HG02943 (cell line): ENCODE results near the gene MANSC1.

ENCODE experiments used
- ATAC-seq: cut with Tn5 transposase; IDR thresholded peaks from one replicate; pipeline ENCODE4 v1.9.1; 2021; ENCODE audit warnings: mild to moderate bottlenecking, low read depth, moderate library complexity; ENCODE audit not compliant: unreplicated experiment

MANSC1 gene

GRCh38 chr12:12349711-12350665 is at the start of gene MANSC1:
TSS of gene MANSC1 (minus strand) at chr12:12350242. CDS start at chr12:12343314, 6,928 bp downstream.
- no peak for ATAC-seq

- no peak for ATAC-seq
Measured at GRCh38 chr12:12399161-12399560, 49.1 kb upstream of the MANSC1 start.

- no peak for ATAC-seq
Measured at GRCh38 chr12:12398026-12398859, 48.2 kb upstream of the MANSC1 start.

GRCh38 chr12:12397184-12397583 is 47.1 kb upstream of the MANSC1 start:
- ATAC-seq = no peak

GRCh38 chr12:12396694-12397093 is 46.7 kb upstream of the MANSC1 start:
- ATAC-seq = no peak

GRCh38 chr12:12393171-12393570 is 43.1 kb upstream of the MANSC1 start:
- ATAC-seq = no peak

GRCh38 chr12:12392413-12392812 is 42.4 kb upstream of the MANSC1 start:
- no peak for ATAC-seq

- ATAC-seq = no peak
Measured at GRCh38 chr12:12387501-12387900, 37.5 kb upstream of the MANSC1 start.

- ATAC-seq = no peak
Measured at GRCh38 chr12:12384571-12385340, 34.7 kb upstream of the MANSC1 start.

GRCh38 chr12:12381982-12382381 is 31.9 kb upstream of the MANSC1 start:
- no peak for ATAC-seq

GRCh38 chr12:12380949-12381593 is 31.0 kb upstream of the MANSC1 start:
- ATAC-seq = no peak

GRCh38 chr12:12379831-12380730 is 30.0 kb upstream of the MANSC1 start:
- no peak for ATAC-seq

GRCh38 chr12:12378616-12379015 is 28.6 kb upstream of the MANSC1 start:
- ATAC-seq = no peak

GRCh38 chr12:12376646-12377448 is 26.8 kb upstream of the MANSC1 start:
- ATAC-seq = no peak

- ATAC-seq = no peak
Measured at GRCh38 chr12:12372946-12373722, 23.1 kb upstream of the MANSC1 start.

- ATAC-seq = no peak
Measured at GRCh38 chr12:12367482-12367998, 17.5 kb upstream of the MANSC1 start.
